Gastrocnemius medialis (tissue), 4 donors: Measurements from ENCODE around the gene NLRP11.

Source experiments
- POLR2A ChIP-seq, 2 donors: fragments of 450-650 bp; IDR thresholded peaks; one replicate each; pipeline ENCODE4 v1.6.1; 2017; ENCODE audit warnings: antibody characterized with exemption in 2 of 2, mild to moderate bottlenecking in 2 of 2, moderate library complexity in 2 of 2
- TF ChIP-seq, protein P1 (sequence below), 5 experiments: fragments of 450-650 bp in 3 of 5; fragments of 200-600 bp in 2 of 5; sonication (generic) in 2 of 5; IDR thresholded peaks in 4 of 5; conservative IDR thresholded peaks in 1 of 5; 1 replicate in 4 of 5; 2 replicates in 1 of 5; pipeline ENCODE4 v1.5.1; 2016 to 2019; ENCODE audit warnings: antibody characterized with exemption in 5 of 5, mild to moderate bottlenecking in 3 of 5, moderate library complexity in 3 of 5

DNA sequence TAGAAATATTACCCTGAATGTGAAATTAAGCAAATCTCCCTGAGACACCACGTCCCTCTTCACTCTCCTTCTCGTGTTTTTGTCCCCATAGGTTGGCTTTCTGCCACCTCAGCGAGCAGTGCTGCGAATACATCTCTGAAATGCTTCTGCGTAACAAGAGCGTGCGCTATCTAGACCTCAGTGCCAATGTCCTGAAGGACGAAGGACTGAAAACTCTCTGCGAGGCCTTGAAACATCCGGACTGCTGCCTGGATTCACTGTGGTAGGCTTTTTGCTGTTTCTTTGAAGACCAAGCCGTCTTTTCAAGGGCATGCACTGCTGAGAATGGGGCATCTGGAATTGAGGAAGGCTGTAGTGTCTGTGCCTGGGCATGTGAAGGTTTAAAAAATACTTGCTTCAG, 38.9 kb upstream of the NLRP11 start:
- TF ChIP-seq, protein P1, sequence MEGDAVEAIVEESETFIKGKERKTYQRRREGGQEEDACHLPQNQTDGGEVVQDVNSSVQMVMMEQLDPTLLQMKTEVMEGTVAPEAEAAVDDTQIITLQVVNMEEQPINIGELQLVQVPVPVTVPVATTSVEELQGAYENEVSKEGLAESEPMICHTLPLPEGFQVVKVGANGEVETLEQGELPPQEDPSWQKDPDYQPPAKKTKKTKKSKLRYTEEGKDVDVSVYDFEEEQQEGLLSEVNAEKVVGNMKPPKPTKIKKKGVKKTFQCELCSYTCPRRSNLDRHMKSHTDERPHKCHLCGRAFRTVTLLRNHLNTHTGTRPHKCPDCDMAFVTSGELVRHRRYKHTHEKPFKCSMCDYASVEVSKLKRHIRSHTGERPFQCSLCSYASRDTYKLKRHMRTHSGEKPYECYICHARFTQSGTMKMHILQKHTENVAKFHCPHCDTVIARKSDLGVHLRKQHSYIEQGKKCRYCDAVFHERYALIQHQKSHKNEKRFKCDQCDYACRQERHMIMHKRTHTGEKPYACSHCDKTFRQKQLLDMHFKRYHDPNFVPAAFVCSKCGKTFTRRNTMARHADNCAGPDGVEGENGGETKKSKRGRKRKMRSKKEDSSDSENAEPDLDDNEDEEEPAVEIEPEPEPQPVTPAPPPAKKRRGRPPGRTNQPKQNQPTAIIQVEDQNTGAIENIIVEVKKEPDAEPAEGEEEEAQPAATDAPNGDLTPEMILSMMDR (IDR thresholded peaks at IDR 0.05 in 4 of 5, conservative IDR thresholded peaks at IDR 0.05 in 1 of 5): no peak
- no peak for TF ChIP-seq POLR2A (IDR thresholded peaks at IDR 0.05)
